ENCODE data around the gene ATF3.
"Not testable (repeated sequence)": the region's sequence is repeated elsewhere in the genome, so short reads cannot be mapped to it uniquely, and the experiment has no call there.

Gene ATF3

GRCh38 chr1:212652609-212653008 lies 44.0 kb downstream of the ATF3 start:
- Histone ChIP-seq H3K4me3 (ENCODE audit: control insufficient read depth in 1 of 7, extremely low read depth in 1 of 7, insufficient read depth in 4 of 7, low read depth in 2 of 7, low read length in 6 of 7) (no peak overlapping the region), H3K36me3 (ENCODE audit: control insufficient read depth in 4 of 4, insufficient read depth in 4 of 4, low read length in 3 of 4) (no peaks in the 10 kb centered on the region), H3K27me3 (replicated peaks in 2 of 5; ENCODE audit: control insufficient read depth in 4 of 5, insufficient read depth in 5 of 5, low read length in 4 of 5) (no peaks in the 10 kb centered on the region), H3K4me1 (ENCODE audit: control extremely low read depth in 1 of 4, control insufficient read depth in 4 of 4, insufficient read depth in 4 of 4, low read length in 3 of 4) (peaks cover 0 to 9% (median 4%) of the 10 kb centered on the region in 4 experiments), H3K9me3 (ENCODE audit: control extremely low read depth in 1 of 5, control insufficient read depth in 4 of 5, insufficient read depth in 2 of 5, low read depth in 1 of 5, low read length in 4 of 5) (no peaks in the 10 kb centered on the region), H3K27ac (ENCODE audit: insufficient read depth in 1 of 2, low read depth in 1 of 2, low read length in 2 of 2, poor library complexity in 1 of 2, severe bottlenecking in 2 of 2) (no peak overlapping the region)
- ChIA-PET CTCF (interaction anchor here (1.0 to 6.1 kb wide), 3 partner anchors 11 to 15 kb away, joined by 3 to 34 read pairs (median 6); no protein-coding TSS in a partner anchor), POLR2A (no interaction called here)
- DNase-seq: no peak
- WGBS (ENCODE audit: insufficient coverage): no CpG with 5 or more reads among the region's 1 CpG

GRCh38 chr1:212655668-212656440 lies 47.3 kb downstream of the ATF3 start:
- H3K9me3 ChIP-seq (ENCODE audit: control extremely low read depth in 1 of 5, control insufficient read depth in 4 of 5, insufficient read depth in 2 of 5, low read depth in 1 of 5, low read length in 4 of 5): no peaks in the 10 kb centered on the region
- no peaks in the 10 kb centered on the region for H3K27me3 ChIP-seq (replicated peaks in 2 of 5; ENCODE audit: control insufficient read depth in 4 of 5, insufficient read depth in 5 of 5, low read length in 4 of 5)
- CTCF ChIA-PET: interaction anchor here (0.9 to 2.3 kb wide), 3 partner anchors 9 to 126 kb away, joined by 3 to 14 read pairs (median 3); no protein-coding TSS in a partner anchor
- no peak for DNase-seq
- H3K4me1 ChIP-seq (ENCODE audit: control extremely low read depth in 1 of 4, control insufficient read depth in 4 of 4, insufficient read depth in 4 of 4, low read length in 3 of 4): peaks cover 0 to 3% (median under 1%) of the 10 kb centered on the region in 4 experiments
- no peak overlapping the region for H3K4me3 ChIP-seq (ENCODE audit: control insufficient read depth in 1 of 7, extremely low read depth in 1 of 7, insufficient read depth in 4 of 7, low read depth in 2 of 7, low read length in 6 of 7)
- 100% methylated on average over 3 of the region's 6 CpGs for WGBS (ENCODE audit: insufficient coverage)
- H3K27ac ChIP-seq (ENCODE audit: insufficient read depth in 1 of 2, low read depth in 1 of 2, low read length in 2 of 2, poor library complexity in 1 of 2, severe bottlenecking in 2 of 2): no peak overlapping the region
- no peaks in the 10 kb centered on the region for H3K36me3 ChIP-seq (ENCODE audit: control insufficient read depth in 4 of 4, insufficient read depth in 4 of 4, low read length in 3 of 4)
- POLR2A ChIA-PET: no interaction called here

GRCh38 chr1:212656730-212657129 lies 48.2 kb downstream of the ATF3 start:
- ChIA-PET CTCF (no interaction called here), POLR2A (no interaction called here)
- no peaks in the 10 kb centered on the region for H3K9me3 ChIP-seq (ENCODE audit: control extremely low read depth in 1 of 5, control insufficient read depth in 4 of 5, insufficient read depth in 2 of 5, low read depth in 1 of 5, low read length in 4 of 5)
- WGBS (ENCODE audit: insufficient coverage): 80% methylated on average over 2 of the region's 5 CpGs
- no peaks in the 10 kb centered on the region for H3K27me3 ChIP-seq (replicated peaks in 2 of 5; ENCODE audit: control insufficient read depth in 4 of 5, insufficient read depth in 5 of 5, low read length in 4 of 5)
- no peak overlapping the region for H3K27ac ChIP-seq (ENCODE audit: insufficient read depth in 1 of 2, low read depth in 1 of 2, low read length in 2 of 2, poor library complexity in 1 of 2, severe bottlenecking in 2 of 2)
- H3K4me3 ChIP-seq (ENCODE audit: control insufficient read depth in 1 of 7, extremely low read depth in 1 of 7, insufficient read depth in 4 of 7, low read depth in 2 of 7, low read length in 6 of 7): no peak overlapping the region
- H3K36me3 ChIP-seq (ENCODE audit: control insufficient read depth in 4 of 4, insufficient read depth in 4 of 4, low read length in 3 of 4): no peaks in the 10 kb centered on the region
- DNase-seq: no peak
- peaks cover 0 to 3% (median under 1%) of the 10 kb centered on the region in 4 experiments for H3K4me1 ChIP-seq (ENCODE audit: control extremely low read depth in 1 of 4, control insufficient read depth in 4 of 4, insufficient read depth in 4 of 4, low read length in 3 of 4)

GRCh38 chr1:212658250-212658649 lies 49.7 kb downstream of the ATF3 start:
- H3K4me1 ChIP-seq (ENCODE audit: control extremely low read depth in 1 of 4, control insufficient read depth in 4 of 4, insufficient read depth in 4 of 4, low read length in 3 of 4); H3K27ac ChIP-seq (ENCODE audit: insufficient read depth in 1 of 2, low read depth in 1 of 2, low read length in 2 of 2, poor library complexity in 1 of 2, severe bottlenecking in 2 of 2); H3K36me3 ChIP-seq (ENCODE audit: control insufficient read depth in 4 of 4, insufficient read depth in 4 of 4, low read length in 3 of 4); H3K9me3 ChIP-seq (ENCODE audit: control extremely low read depth in 1 of 5, control insufficient read depth in 4 of 5, insufficient read depth in 2 of 5, low read depth in 1 of 5, low read length in 4 of 5); POLR2A ChIA-PET; H3K4me3 ChIP-seq (ENCODE audit: control insufficient read depth in 1 of 7, extremely low read depth in 1 of 7, insufficient read depth in 4 of 7, low read depth in 2 of 7, low read length in 6 of 7); DNase-seq; H3K27me3 ChIP-seq (replicated peaks in 2 of 5; ENCODE audit: control insufficient read depth in 4 of 5, insufficient read depth in 5 of 5, low read length in 4 of 5): not testable (repeated sequence)
- 90% methylated on average over 4 of the region's 7 CpGs for WGBS (ENCODE audit: insufficient coverage)
- CTCF ChIA-PET: interaction anchor here (1.0 to 1.6 kb wide), 3 partner anchors 10 to 28 kb away, joined by 3 to 4 read pairs (median 3); no protein-coding TSS in a partner anchor

- Histone ChIP-seq H3K27me3 (replicated peaks in 2 of 5; ENCODE audit: control insufficient read depth in 4 of 5, insufficient read depth in 5 of 5, low read length in 4 of 5) (peaks cover 0 to 2% (median 0%) of the 10 kb centered on the region in 5 experiments), H3K9me3 (ENCODE audit: control extremely low read depth in 1 of 5, control insufficient read depth in 4 of 5, insufficient read depth in 2 of 5, low read depth in 1 of 5, low read length in 4 of 5) (no peaks in the 10 kb centered on the region), H3K27ac (ENCODE audit: insufficient read depth in 1 of 2, low read depth in 1 of 2, low read length in 2 of 2, poor library complexity in 1 of 2, severe bottlenecking in 2 of 2) (no peak overlapping the region), H3K4me1 (ENCODE audit: control extremely low read depth in 1 of 4, control insufficient read depth in 4 of 4, insufficient read depth in 4 of 4, low read length in 3 of 4) (peaks cover 0 to 17% (median 9%) of the 10 kb centered on the region in 4 experiments), H3K4me3 (ENCODE audit: control insufficient read depth in 1 of 7, extremely low read depth in 1 of 7, insufficient read depth in 4 of 7, low read depth in 2 of 7, low read length in 6 of 7) (peak overlapping the region in 1 of 7 experiments; percentile 81), H3K36me3 (ENCODE audit: control insufficient read depth in 4 of 4, insufficient read depth in 4 of 4, low read length in 3 of 4) (no peaks in the 10 kb centered on the region)
- ChIA-PET CTCF (interaction anchor here (0.6 to 2.4 kb wide), 39 partner anchors 9 to 594 kb away, joined by 3 to 34 read pairs (median 4); partner anchors contain the start of gene ATF3), POLR2A (interaction anchor here (0.6 to 1.0 kb wide), 4 partner anchors 14 to 56 kb away, joined by 3 to 5 read pairs (median 4); partner anchors contain the start of gene ATF3)
- no peak for DNase-seq
- 86% methylated on average over 10 of the region's 11 CpGs for WGBS (ENCODE audit: insufficient coverage)
These were observed 56.0 kb downstream of the ATF3 start for GRCh38 chr1:212664409-212665199.

- Histone ChIP-seq H3K4me3 (ENCODE audit: control insufficient read depth in 1 of 7, extremely low read depth in 1 of 7, insufficient read depth in 4 of 7, low read depth in 2 of 7, low read length in 6 of 7) (peak overlapping the region; percentile 36 to 81 (median 68)), H3K4me1 (ENCODE audit: control extremely low read depth in 1 of 4, control insufficient read depth in 4 of 4, insufficient read depth in 4 of 4, low read length in 3 of 4) (peaks cover 1 to 19% (median 11%) of the 10 kb centered on the region in 4 experiments), H3K27ac (ENCODE audit: insufficient read depth in 1 of 2, low read depth in 1 of 2, low read length in 2 of 2, poor library complexity in 1 of 2, severe bottlenecking in 2 of 2) (no peak overlapping the region), H3K27me3 (replicated peaks in 2 of 5; ENCODE audit: control insufficient read depth in 4 of 5, insufficient read depth in 5 of 5, low read length in 4 of 5) (peaks cover 0 to 2% (median 0%) of the 10 kb centered on the region in 5 experiments), H3K9me3 (ENCODE audit: control extremely low read depth in 1 of 5, control insufficient read depth in 4 of 5, insufficient read depth in 2 of 5, low read depth in 1 of 5, low read length in 4 of 5) (no peaks in the 10 kb centered on the region), H3K36me3 (ENCODE audit: control insufficient read depth in 4 of 4, insufficient read depth in 4 of 4, low read length in 3 of 4) (no peaks in the 10 kb centered on the region)
- 16% methylated on average over 27 of the region's 37 CpGs for WGBS (ENCODE audit: insufficient coverage)
- ChIA-PET CTCF (interaction anchor here (0.6 to 2.4 kb wide), 37 partner anchors 10 to 595 kb away, joined by 3 to 34 read pairs (median 4); partner anchors contain the start of gene ATF3), POLR2A (interaction anchor here (0.6 to 1.0 kb wide), 4 partner anchors 15 to 57 kb away, joined by 3 to 5 read pairs (median 4); partner anchors contain the start of gene ATF3)
- peak; percentile 83 to 92 (median 88) for DNase-seq
These were observed 56.9 kb downstream of the ATF3 start for GRCh38 chr1:212665241-212666115.
